Natural killer cell (primary cell): ENCODE data around the gene ELN. TPM values are rescaled to one million over a fixed set of nuclear protein-coding genes. Genes with fewer than 3 reads are reported as not detected.

ENCODE experiments used
- ATAC-seq, 3 donors: fragments of 150-1000 bp in 2 of 3; fragments of 200-7000 bp in 1 of 3; cut with Tn5 transposase; 1 replicate in 1 of 3; 2 replicates in 2 of 3; pipeline ENCODE4 v1.10.0; 2021; ENCODE audit warnings: mild to moderate bottlenecking in 2 of 3, moderate library complexity in 2 of 3
- DNase-seq, 2 donors: peaks; one replicate each; pipeline versions ENCODE4 v3.0.0 to v3.0.0-alpha.2; 2013 to 2021; ENCODE audit warnings: mixed read lengths in 1 of 2
- H3K27ac ChIP-seq: one replicate; pipeline ENCODE4 v1.5.1; 2013; ENCODE audit warnings: mild to moderate bottlenecking, low read length
- H3K27me3 ChIP-seq: one replicate; pipeline ENCODE4 v1.6.1; 2013; ENCODE audit warnings: low read length; ENCODE audit not compliant: control insufficient read depth, insufficient read depth
- H3K36me3 ChIP-seq: one replicate; pipeline ENCODE4 v1.6.1; 2013; ENCODE audit warnings: low read length; ENCODE audit not compliant: control insufficient read depth, insufficient read depth
- H3K4me1 ChIP-seq: one replicate; pipeline ENCODE4 v1.6.1; 2013; ENCODE audit warnings: low read length; ENCODE audit not compliant: control insufficient read depth, insufficient read depth
- H3K4me3 ChIP-seq: one replicate; pipeline ENCODE4 v1.5.1; 2013; ENCODE audit warnings: low read length
- H3K9me3 ChIP-seq: one replicate; pipeline ENCODE4 v1.6.1; 2013; ENCODE audit warnings: low read length; ENCODE audit not compliant: control insufficient read depth, insufficient read depth
- H3K27ac Mint-ChIP-seq, 2 donors: one replicate each; pipeline ENCODE4 v1.8.0; 2022; ENCODE audit warnings: mild to moderate bottlenecking in 2 of 2, mixed read lengths in 2 of 2, moderate library complexity in 1 of 2
- H3K27me3 Mint-ChIP-seq, 2 donors: one replicate each; pipeline ENCODE4 v1.8.0; 2022; ENCODE audit warnings: low read depth in 2 of 2, mixed read lengths in 2 of 2
- H3K36me3 Mint-ChIP-seq: one replicate; pipeline ENCODE4 v1.8.0; 2022; ENCODE audit warnings: mixed read lengths
- H3K4me1 Mint-ChIP-seq, 2 donors: one replicate each; pipeline ENCODE4 v1.8.0; 2022; ENCODE audit warnings: mixed read lengths in 2 of 2
- H3K4me3 Mint-ChIP-seq: one replicate; pipeline ENCODE4 v1.8.0; 2022; ENCODE audit warnings: mild to moderate bottlenecking, moderate library complexity, mixed read lengths
- H3K9me3 Mint-ChIP-seq, 2 donors: one replicate each; pipeline ENCODE4 v1.8.0; 2022; ENCODE audit warnings: mixed read lengths in 2 of 2
- WGBS: methylation state at CpG from one replicate; pipeline ENCODE4 v1.1.7; 2013; ENCODE audit warnings: missing lambda C conversion rate; ENCODE audit not compliant: insufficient coverage; 5-methylcytosine and 5-hydroxymethylcytosine counted together
- intact Hi-C: fragments of 100-400 bp; cut with micrococcal nuclease; formaldehyde crosslinking; loops from one replicate; pipeline ENCODE4 v1.14.2; 2022
- total RNA-seq, 4 donors: library from RNA; stranded (reverse); fragments of 120-200 nt in 1 of 4; gene quantifications; one replicate each; pipeline versions ENCODE4 v1.2.3 to v1.2.4, GENCODE V29; 2013 to 2022
- TF ChIP-seq, protein P1 (sequence below): fragments of 200-600 bp; IDR thresholded peaks from one replicate; pipeline ENCODE4 v1.8.0; 2022; ENCODE audit warnings: antibody characterized with exemption

Gene ELN
- total RNA-seq, 3 donors from 2014 or later (not counting 1 experiment from before 2014, with no cell fraction given): 0.75 TPM; not detected in 2

DNA sequence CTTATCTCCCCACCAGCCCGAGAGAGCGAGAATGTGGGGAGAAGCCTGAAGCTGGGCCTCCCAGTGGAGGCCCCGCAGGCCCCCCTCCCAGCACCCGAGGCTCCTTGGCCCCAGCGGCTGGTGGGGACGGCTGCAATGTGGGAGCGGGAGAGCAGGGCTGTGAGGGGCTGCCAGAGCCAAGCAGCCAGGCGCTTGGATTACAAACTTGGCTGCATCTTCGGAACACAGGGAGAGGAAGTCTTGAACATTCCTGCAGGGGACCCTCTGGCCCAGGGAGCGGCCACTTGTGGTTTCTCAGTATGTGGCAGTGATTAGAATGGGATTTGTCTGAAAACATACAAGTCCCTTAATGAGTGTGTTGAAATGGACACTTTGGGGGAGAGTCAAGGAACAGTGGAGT lies 23.2 kb downstream of the ELN start:
- Mint-ChIP-seq H3K27ac (no peak overlapping the region), H3K9me3 (no peaks in the 10 kb centered on the region), H3K27me3 (no peaks in the 10 kb centered on the region), H3K4me1 (peaks cover 0 to 5% of the 10 kb centered on the region in 2 donors), H3K4me3 (no peak overlapping the region), H3K36me3 (no peaks in the 10 kb centered on the region)
- TF ChIP-seq, protein P1, sequence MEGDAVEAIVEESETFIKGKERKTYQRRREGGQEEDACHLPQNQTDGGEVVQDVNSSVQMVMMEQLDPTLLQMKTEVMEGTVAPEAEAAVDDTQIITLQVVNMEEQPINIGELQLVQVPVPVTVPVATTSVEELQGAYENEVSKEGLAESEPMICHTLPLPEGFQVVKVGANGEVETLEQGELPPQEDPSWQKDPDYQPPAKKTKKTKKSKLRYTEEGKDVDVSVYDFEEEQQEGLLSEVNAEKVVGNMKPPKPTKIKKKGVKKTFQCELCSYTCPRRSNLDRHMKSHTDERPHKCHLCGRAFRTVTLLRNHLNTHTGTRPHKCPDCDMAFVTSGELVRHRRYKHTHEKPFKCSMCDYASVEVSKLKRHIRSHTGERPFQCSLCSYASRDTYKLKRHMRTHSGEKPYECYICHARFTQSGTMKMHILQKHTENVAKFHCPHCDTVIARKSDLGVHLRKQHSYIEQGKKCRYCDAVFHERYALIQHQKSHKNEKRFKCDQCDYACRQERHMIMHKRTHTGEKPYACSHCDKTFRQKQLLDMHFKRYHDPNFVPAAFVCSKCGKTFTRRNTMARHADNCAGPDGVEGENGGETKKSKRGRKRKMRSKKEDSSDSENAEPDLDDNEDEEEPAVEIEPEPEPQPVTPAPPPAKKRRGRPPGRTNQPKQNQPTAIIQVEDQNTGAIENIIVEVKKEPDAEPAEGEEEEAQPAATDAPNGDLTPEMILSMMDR: no peak
- Histone ChIP-seq H3K4me1 (no peaks in the 10 kb centered on the region), H3K9me3 (no peaks in the 10 kb centered on the region), H3K4me3 (no peak overlapping the region), H3K27me3 (no peaks in the 10 kb centered on the region), H3K27ac (no peak overlapping the region), H3K36me3 (no peaks in the 10 kb centered on the region)
- 95% methylated on average over 10 of the region's 10 CpGs for WGBS
- DNase-seq (no peak), ATAC-seq (no peak)
- intact Hi-C loops: no loop called here

DNA sequence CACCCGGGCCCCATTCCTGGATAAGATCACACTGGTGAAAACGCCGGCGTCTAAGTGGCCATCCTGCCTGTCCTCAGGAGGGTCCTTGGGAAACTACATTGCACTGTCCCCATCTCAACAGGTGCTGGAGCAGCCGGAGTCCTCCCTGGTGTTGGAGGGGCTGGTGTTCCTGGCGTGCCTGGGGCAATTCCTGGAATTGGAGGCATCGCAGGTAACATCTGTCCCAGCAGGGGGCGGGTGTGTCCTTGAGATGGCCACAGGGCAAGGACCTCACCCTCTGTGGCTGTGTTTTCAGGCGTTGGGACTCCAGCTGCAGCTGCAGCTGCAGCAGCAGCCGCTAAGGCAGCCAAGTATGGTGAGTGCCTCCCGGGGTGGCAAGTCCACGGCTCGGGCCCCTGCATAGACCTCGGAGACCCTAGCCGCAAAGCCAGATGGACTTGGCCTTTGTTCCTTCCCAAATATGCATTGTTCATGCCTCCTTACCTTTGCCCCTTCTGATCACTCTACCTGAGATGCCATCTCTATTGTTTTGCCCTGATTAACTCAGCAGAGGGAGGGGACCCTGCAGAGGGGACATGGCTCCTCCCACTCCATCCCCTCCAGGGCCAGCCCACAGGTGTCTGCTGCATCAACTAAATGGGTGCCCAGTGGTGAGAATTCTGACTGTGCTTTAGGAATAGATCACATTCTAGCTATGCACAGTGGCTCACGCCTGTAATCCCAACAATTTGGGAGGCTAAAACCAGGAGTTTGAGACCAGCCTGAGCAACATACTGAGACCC lies 23.8 kb downstream of the ELN start:
- no peaks in the 10 kb centered on the region for H3K9me3 Mint-ChIP-seq
- H3K27ac Mint-ChIP-seq: no peak overlapping the region
- no peaks in the 10 kb centered on the region for H3K27me3 Mint-ChIP-seq
- no peaks in the 10 kb centered on the region for H3K4me1 ChIP-seq
- H3K27ac ChIP-seq: no peak overlapping the region
- no peak for ATAC-seq
- no peak overlapping the region for H3K4me3 Mint-ChIP-seq
- 80% methylated on average over 16 of the region's 16 CpGs for WGBS
- H3K4me1 Mint-ChIP-seq: peaks cover 0 to 5% of the 10 kb centered on the region in 2 donors
- DNase-seq: no peak
- no peaks in the 10 kb centered on the region for H3K36me3 Mint-ChIP-seq
- intact Hi-C loops: no loop called here
- TF ChIP-seq, protein P1: no peak
- H3K9me3 ChIP-seq: no peaks in the 10 kb centered on the region
- no peaks in the 10 kb centered on the region for H3K27me3 ChIP-seq
- H3K36me3 ChIP-seq: no peaks in the 10 kb centered on the region
- no peak overlapping the region for H3K4me3 ChIP-seq

DNA sequence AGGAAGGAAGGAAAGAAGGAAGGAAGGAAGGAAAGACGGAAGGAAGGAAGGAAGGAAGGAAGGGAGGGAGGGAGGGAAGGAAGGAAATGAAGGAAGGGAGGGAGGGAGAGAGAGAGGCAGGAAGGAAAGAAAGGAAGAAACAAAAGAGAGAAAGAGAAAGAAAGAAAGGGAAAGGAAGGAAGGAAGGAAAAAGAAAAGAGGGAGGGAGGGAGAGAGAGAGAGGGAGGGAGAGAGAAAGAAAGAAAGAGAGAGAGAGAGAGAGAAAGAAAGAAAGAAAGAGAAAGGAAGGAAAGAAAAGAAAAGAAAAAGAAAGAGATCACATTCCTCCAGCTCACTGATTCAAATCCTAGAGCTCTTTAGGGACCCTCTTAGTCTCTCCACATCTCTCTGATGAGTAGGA lies 24.7 kb downstream of the ELN start:
- Mint-ChIP-seq H3K4me3 (no peak overlapping the region), H3K27me3 (no peaks in the 10 kb centered on the region), H3K9me3 (no peaks in the 10 kb centered on the region), H3K36me3 (no peaks in the 10 kb centered on the region), H3K4me1 (peaks cover 0 to 7% of the 10 kb centered on the region in 2 donors), H3K27ac (no peak overlapping the region)
- Histone ChIP-seq H3K27ac (no peak overlapping the region), H3K27me3 (no peaks in the 10 kb centered on the region), H3K4me3 (no peak overlapping the region), H3K9me3 (no peaks in the 10 kb centered on the region), H3K4me1 (peaks cover 2% of the 10 kb centered on the region), H3K36me3 (no peaks in the 10 kb centered on the region)
- ATAC-seq (no peak), DNase-seq (no peak)
- intact Hi-C loops: no loop called here
- 51% methylated on average over 1 of the region's 1 CpG for WGBS
- TF ChIP-seq, protein P1: no peak
